HCT116 (cell line): ENCODE data around the gene IL3RA. TPM values are rescaled to one million over a fixed set of nuclear protein-coding genes. Genes with fewer than 3 reads are reported as not detected.

Experiments
- ATAC-seq: fragments of 200-7000 bp; cut with Tn5 transposase; 2 replicates; pipeline ENCODE4 v1.9.1; 2020; ENCODE audit warnings: mild to moderate bottlenecking, moderate library complexity
- BruUV-seq: library from RNA; stranded (reverse); fragments of 400-500 nt; replicated peaks from 2 replicates; lab custom pipeline; 2021; lab: Mats Ljungman, UMichigan
- CTCF ChIA-PET: fragments of 300-600 bp; sonication (Branson Sonifier 250); formaldehyde crosslinking; loops from one replicate; lab custom pipeline; 2021; ENCODE audit warnings: antibody characterized with exemption; lab: Charles Lee
- POLR2A ChIA-PET: fragments of 300-600, 350-600 bp; sonication (Branson Sonifier 250); formaldehyde crosslinking; loops from one replicate; lab custom pipeline; 2021; ENCODE audit warnings: antibody characterized with exemption; lab: Charles Lee
- RAD21 ChIA-PET, 2 experiments: fragments of 300-600 bp; sonication (Branson Sonifier 250); formaldehyde crosslinking; loops; one replicate each; lab custom pipeline; 2023; ENCODE audit warnings: low total read pairs in 2 of 2; ENCODE audit not compliant: uncharacterized antibody in 2 of 2, unreplicated experiment in 2 of 2, low non-redundant PET in 1 of 2; lab: Charles Lee
- DNase-seq: peaks from one replicate; pipeline ENCODE4 v3.0.0-alpha.2; 2010; ENCODE audit warnings: low read depth, low spot score
- H2AFZ ChIP-seq: fragments of 200-600 bp; shearing (Covaris generic), sonication (generic); 2 replicates; pipeline ENCODE4 v1.6.1; 2017; ENCODE audit warnings: low read depth, mixed run types, mixed read lengths, antibody characterized with exemption, low read length; ENCODE audit not compliant: poor library complexity, severe bottlenecking
- H3K27ac ChIP-seq: 2 replicates; pipeline ENCODE4 v1.5.1; 2012; ENCODE audit warnings: low read depth, low read length
- H3K27me3 ChIP-seq: fragments of 200-600 bp; sonication (generic); 2 replicates; pipeline ENCODE4 v1.6.1; 2016; ENCODE audit warnings: mixed run types, low read length, mixed read lengths; ENCODE audit not compliant: insufficient read depth
- H3K36me3 ChIP-seq, 2 experiments: fragments of 200-500 bp in 1 of 2; fragments of 200-600 bp in 1 of 2; sonication (Bioruptor generic) in 1 of 2; sonication (generic) in 1 of 2; 2 replicates each; pipeline versions ENCODE4 v1.5.1 to v1.6.1; 2014 to 2016; ENCODE audit warnings: low read length in 2 of 2, inconsistent platforms in 1 of 2, mixed read lengths in 1 of 2, mixed run types in 1 of 2; ENCODE audit not compliant: insufficient read depth in 2 of 2, control insufficient read depth in 1 of 2
- H3K4me1 ChIP-seq, 2 experiments: fragments of 200-600 bp in 1 of 2; sonication (generic) in 1 of 2; 2 replicates each; pipeline versions ENCODE4 v1.5.1 to v1.6.1; 2012 to 2017; ENCODE audit warnings: low read length in 2 of 2, inconsistent platforms in 1 of 2, mild to moderate bottlenecking in 1 of 2, mixed read lengths in 1 of 2, mixed run types in 1 of 2, moderate library complexity in 1 of 2; ENCODE audit not compliant: insufficient read depth in 2 of 2, control insufficient read depth in 1 of 2
- H3K4me2 ChIP-seq: fragments of 200-600 bp; sonication (generic); 2 replicates; pipeline ENCODE4 v1.6.1; 2017; ENCODE audit warnings: mixed run types, low read length, mixed read lengths
- H3K4me3 ChIP-seq, 2 experiments: fragments of 200-600 bp in 1 of 2; sonication (generic) in 1 of 2; replicated peaks in 1 of 2; 2 replicates each; pipeline ENCODE4 v1.5.1; 2011 to 2016; ENCODE audit warnings: low read length in 2 of 2, control low read depth in 1 of 2, low read depth in 1 of 2, mild to moderate bottlenecking in 1 of 2, mixed read lengths in 1 of 2, mixed run types in 1 of 2
- H3K79me2 ChIP-seq: fragments of 200-600 bp; sonication (generic); 2 replicates; pipeline ENCODE4 v1.6.1; 2017; ENCODE audit warnings: mild to moderate bottlenecking, mixed run types, low read length, moderate library complexity, mixed read lengths; ENCODE audit not compliant: insufficient read depth
- H3K9ac ChIP-seq: fragments of 200-600 bp; sonication (generic); 2 replicates; pipeline ENCODE4 v1.6.1; 2016; ENCODE audit warnings: low read length, mixed read lengths
- H3K9me2 ChIP-seq: fragments of 200-600 bp; sonication (generic), shearing (Covaris generic); 2 replicates; pipeline ENCODE4 v1.6.1; 2017; ENCODE audit warnings: mixed run types, mild to moderate bottlenecking, moderate library complexity; ENCODE audit not compliant: insufficient read depth
- H3K9me3 ChIP-seq, 2 experiments: fragments of 200-500 bp in 1 of 2; fragments of 200-600 bp in 1 of 2; sonication (Bioruptor generic) in 1 of 2; sonication (generic) in 1 of 2; 2 replicates each; pipeline ENCODE4 v1.6.1; 2014 to 2017; ENCODE audit warnings: low read length in 2 of 2, mixed read lengths in 2 of 2, inconsistent platforms in 1 of 2, low read depth in 1 of 2, mild to moderate bottlenecking in 1 of 2, mixed run types in 1 of 2, moderate library complexity in 1 of 2; ENCODE audit not compliant: control insufficient read depth in 1 of 2, insufficient read depth in 1 of 2
- H4K20me1 ChIP-seq: fragments of 200-600 bp; sonication (generic), shearing (Covaris generic); 2 replicates; pipeline ENCODE4 v1.6.1; 2017; ENCODE audit warnings: mixed run types, mild to moderate bottlenecking, moderate library complexity; ENCODE audit not compliant: insufficient read depth
- CBX3 ChIP-seq: IDR thresholded peaks from 2 replicates; pipeline ENCODE4 v1.6.1; 2012; ENCODE audit warnings: low read depth
- CTCF ChIP-seq, 3 experiments: fragments of 200-600 bp in 1 of 3; sonication (generic) in 1 of 3; IDR thresholded peaks in 2 of 3; conservative IDR thresholded peaks in 1 of 3; 2 replicates each; pipeline ENCODE4 v1.5.1; 2012 to 2017; ENCODE audit warnings: low read depth in 2 of 3, low read length in 2 of 3, antibody characterized with exemption in 1 of 3, borderline replicate concordance in 1 of 3, control low read depth in 1 of 3, mild to moderate bottlenecking in 1 of 3, mixed read lengths in 1 of 3, mixed run types in 1 of 3, moderate library complexity in 1 of 3; ENCODE audit not compliant: insufficient read depth in 1 of 3
- ELF1 ChIP-seq: IDR thresholded peaks from 2 replicates; pipeline ENCODE4 v1.6.1; 2012; ENCODE audit warnings: low read depth, borderline replicate concordance
- EZH2 ChIP-seq: fragments of 200-600 bp; sonication (generic); IDR thresholded peaks from 2 replicates; pipeline ENCODE4 v1.6.1; 2017; ENCODE audit warnings: antibody characterized with exemption, mixed run types
- FOSL1 ChIP-seq: IDR thresholded peaks from 2 replicates; pipeline ENCODE4 v1.6.1; 2012; ENCODE audit warnings: low read depth
- JUND ChIP-seq: IDR thresholded peaks from 2 replicates; pipeline ENCODE4 v1.6.1; 2012
- MAX ChIP-seq: IDR thresholded peaks from 2 replicates; pipeline ENCODE4 v1.6.1; 2012
- POLR2AphosphoS5 ChIP-seq: IDR thresholded peaks from 2 replicates; pipeline ENCODE4 v1.6.1; 2011; ENCODE audit warnings: mild to moderate bottlenecking, low read depth, low read length, moderate library complexity
- RAD21 ChIP-seq: IDR thresholded peaks from 2 replicates; pipeline ENCODE4 v1.6.1; 2012; ENCODE audit warnings: low read depth, mild to moderate bottlenecking
- SRF ChIP-seq: IDR thresholded peaks from 2 replicates; pipeline ENCODE4 v1.6.1; 2012; ENCODE audit warnings: low read depth
- TCF7L2 ChIP-seq: IDR thresholded peaks from 2 replicates; pipeline ENCODE4 v1.7.0; 2011; ENCODE audit warnings: borderline replicate concordance, inconsistent platforms; ENCODE audit not compliant: insufficient read depth, insufficient read length; ENCODE audit errors: extremely low read depth
- YY1 ChIP-seq: IDR thresholded peaks from 2 replicates; pipeline ENCODE4 v1.6.1; 2011; ENCODE audit warnings: low read length, low read depth, moderate library complexity, mild to moderate bottlenecking; ENCODE audit not compliant: insufficient replicate concordance; ENCODE audit errors: extremely low read depth
- ZBTB33 ChIP-seq: IDR thresholded peaks from 2 replicates; pipeline ENCODE4 v1.6.1; 2011; ENCODE audit warnings: mild to moderate bottlenecking, low read length, moderate library complexity; ENCODE audit not compliant: insufficient replicate concordance; ENCODE audit errors: extremely low read depth
- ZFX ChIP-seq: fragments of 450-650 bp; IDR thresholded peaks from 2 replicates; pipeline ENCODE4 v1.6.1; 2017
- intact Hi-C: fragments of 100-400 bp; cut with micrococcal nuclease; formaldehyde crosslinking; loops from 2 replicates; pipeline ENCODE4 v1.10.0; 2022
- total RNA-seq: library from RNA; stranded (reverse); gene quantifications from one replicate; pipeline ENCODE4 v1.2.1, GENCODE V29; 2021; ENCODE audit not compliant: unreplicated experiment

Gene IL3RA
- total RNA-seq, 1 experiment from 2014 or later = not detected

- peak overlapping the region; percentile 37; the same call in 1 of the 2 replicates for H3K4me2 ChIP-seq
- DNase-seq = peak; percentile 65
- H3K27me3 ChIP-seq = no peaks in the 10 kb centered on the region
- no peak overlapping the region for H3K27ac ChIP-seq
- ChIA-PET RAD21 (no interaction called here), POLR2A (no interaction called here), CTCF (no interaction called here)
- H3K9me2 ChIP-seq = no peaks in the 10 kb centered on the region
- no peaks in the 10 kb centered on the region for H3K79me2 ChIP-seq
- no peaks in the 10 kb centered on the region for H3K36me3 ChIP-seq
- no peak overlapping the region for H3K4me3 ChIP-seq
- intact Hi-C loops = loop anchor here (5.0 kb wide), 1 partner anchor 59 kb away; no protein-coding TSS in a partner anchor
- H3K9me3 ChIP-seq = no peaks in the 10 kb centered on the region
- peaks cover 0 to 8% of the 10 kb centered on the region in 2 experiments; a peak in 2 of 4 replicates for H3K4me1 ChIP-seq
- no peak overlapping the region for H3K9ac ChIP-seq
- ATAC-seq = peak; percentile 99
- no TSS peak for BruUV-seq
- no peaks in the 10 kb centered on the region for H4K20me1 ChIP-seq
- H2AFZ ChIP-seq = no peak overlapping the region
- TF ChIP-seq FOSL1 (no peak), POLR2AphosphoS5 (no peak), CBX3 (no peak), TCF7L2 (no peak), ZBTB33 (no peak), RAD21 (peak; percentile 68), ZFX (no peak), ELF1 (no peak), EZH2 (no peak), JUND (no peak), MAX (no peak), YY1 (peak; percentile 41), CTCF (IDR thresholded peaks at IDR 0.05 in 2 of 3, conservative IDR thresholded peaks at IDR 0.05 in 1 of 3; ENCODE audit: borderline replicate concordance in 1 of 3, insufficient read depth in 1 of 3, low read depth in 2 of 3, low read length in 2 of 3) (peak; percentile 16 to 62 (median 59); a peak in 4 of 6 replicates), SRF (no peak)
Observed at GRCh38 chrX:1323315-1323714, 13.3 kb upstream of the IL3RA start.
